KOPT-K1 (cell line): ENCODE measurements around the gene PLEKHH1.

Experiments used
- H3K27ac ChIP-seq: fragments of 200-600 bp; sonication (generic); 2 replicates; pipeline ENCODE4 v1.5.1; 2016; ENCODE audit warnings: antibody characterized with exemption, mild to moderate bottlenecking, low read depth, low read length; ENCODE audit not compliant: poor library complexity, severe bottlenecking
- H3K36me3 ChIP-seq: fragments of 200-600 bp; sonication (generic); 2 replicates; pipeline ENCODE4 v1.5.1; 2017; ENCODE audit warnings: antibody characterized with exemption, mild to moderate bottlenecking, low read length, moderate library complexity; ENCODE audit not compliant: insufficient read depth
- H3K9me3 ChIP-seq: fragments of 200-600 bp; sonication (generic); 2 replicates; pipeline ENCODE4 v1.5.1; 2017; ENCODE audit warnings: antibody characterized with exemption, low read length, mild to moderate bottlenecking; ENCODE audit not compliant: insufficient read depth, poor library complexity, severe bottlenecking

Gene PLEKHH1

GRCh38 chr14:67497716-67498115 lies 35.4 kb upstream of the PLEKHH1 start:
- Histone ChIP-seq H3K36me3 (no peaks in the 10 kb centered on the region), H3K9me3 (peaks cover 19% of the 10 kb centered on the region), H3K27ac (no peak overlapping the region)

GRCh38 chr14:67500981-67501380 lies 32.1 kb upstream of the PLEKHH1 start:
- Histone ChIP-seq H3K36me3 (no peaks in the 10 kb centered on the region), H3K9me3 (no peaks in the 10 kb centered on the region), H3K27ac (no peak overlapping the region)

GRCh38 chr14:67501670-67502069 lies 31.4 kb upstream of the PLEKHH1 start:
- H3K36me3 ChIP-seq: no peaks in the 10 kb centered on the region
- H3K9me3 ChIP-seq: no peaks in the 10 kb centered on the region
- H3K27ac ChIP-seq: no peak overlapping the region

- Histone ChIP-seq H3K27ac (no peak overlapping the region), H3K36me3 (no peaks in the 10 kb centered on the region)
These were observed 30.2 kb upstream of the PLEKHH1 start for GRCh38 chr14:67502867-67503266.

GRCh38 chr14:67503331-67503730 lies 29.8 kb upstream of the PLEKHH1 start:
- Histone ChIP-seq H3K27ac (no peak overlapping the region), H3K36me3 (no peaks in the 10 kb centered on the region), H3K9me3 (no peaks in the 10 kb centered on the region)

More at GRCh38 chr14:67502867-67503266, 30.2 kb upstream of the PLEKHH1 start:
- H3K9me3 ChIP-seq: no peaks in the 10 kb centered on the region

GRCh38 chr14:67505254-67505653 lies 27.8 kb upstream of the PLEKHH1 start:
- no peaks in the 10 kb centered on the region for H3K36me3 ChIP-seq
- H3K9me3 ChIP-seq: no peaks in the 10 kb centered on the region
- no peak overlapping the region for H3K27ac ChIP-seq

GRCh38 chr14:67508956-67509355 lies 24.1 kb upstream of the PLEKHH1 start:
- Histone ChIP-seq H3K36me3 (no peaks in the 10 kb centered on the region), H3K9me3 (no peaks in the 10 kb centered on the region)

GRCh38 chr14:67510121-67510520 lies 23.0 kb upstream of the PLEKHH1 start:
- Histone ChIP-seq H3K9me3 (no peaks in the 10 kb centered on the region), H3K27ac (no peak overlapping the region), H3K36me3 (no peaks in the 10 kb centered on the region)

More at GRCh38 chr14:67508956-67509355, 24.1 kb upstream of the PLEKHH1 start:
- H3K27ac ChIP-seq: no peak overlapping the region

GRCh38 chr14:67510836-67511235 lies 22.3 kb upstream of the PLEKHH1 start:
- H3K9me3 ChIP-seq: no peaks in the 10 kb centered on the region
- H3K27ac ChIP-seq: no peak overlapping the region

GRCh38 chr14:67512463-67513310 lies 20.4 kb upstream of the PLEKHH1 start:
- Histone ChIP-seq H3K27ac (no peak overlapping the region), H3K9me3 (no peaks in the 10 kb centered on the region), H3K36me3 (no peaks in the 10 kb centered on the region)

More at GRCh38 chr14:67510836-67511235, 22.3 kb upstream of the PLEKHH1 start:
- no peaks in the 10 kb centered on the region for H3K36me3 ChIP-seq

GRCh38 chr14:67513631-67514108 lies 19.4 kb upstream of the PLEKHH1 start:
- Histone ChIP-seq H3K36me3 (no peaks in the 10 kb centered on the region), H3K27ac (no peak overlapping the region)

GRCh38 chr14:67514203-67514607 lies 18.9 kb upstream of the PLEKHH1 start:
- Histone ChIP-seq H3K27ac (no peak overlapping the region), H3K36me3 (no peaks in the 10 kb centered on the region), H3K9me3 (no peaks in the 10 kb centered on the region)

More at GRCh38 chr14:67513631-67514108, 19.4 kb upstream of the PLEKHH1 start:
- H3K9me3 ChIP-seq: no peaks in the 10 kb centered on the region

GRCh38 chr14:67514650-67515385 lies 18.3 kb upstream of the PLEKHH1 start:
- Histone ChIP-seq H3K9me3 (no peaks in the 10 kb centered on the region), H3K27ac (no peak overlapping the region)

GRCh38 chr14:67515386-67516079 lies 17.6 kb upstream of the PLEKHH1 start:
- no peak overlapping the region for H3K27ac ChIP-seq
- no peaks in the 10 kb centered on the region for H3K9me3 ChIP-seq
- no peaks in the 10 kb centered on the region for H3K36me3 ChIP-seq

More at GRCh38 chr14:67514650-67515385, 18.3 kb upstream of the PLEKHH1 start:
- no peaks in the 10 kb centered on the region for H3K36me3 ChIP-seq

GRCh38 chr14:67516676-67517075 lies 16.4 kb upstream of the PLEKHH1 start:
- Histone ChIP-seq H3K36me3 (no peaks in the 10 kb centered on the region), H3K9me3 (no peaks in the 10 kb centered on the region), H3K27ac (no peak overlapping the region)
